LNCAP (cell line): ENCODE results near the gene PRICKLE2.

Experiments used
- TF ChIP-seq, protein P1 (sequence below): fragments of 450-650 bp; IDR thresholded peaks from 2 replicates; pipeline ENCODE4 v1.5.1; 2017; ENCODE audit warnings: mild to moderate bottlenecking

Gene PRICKLE2

DNA sequence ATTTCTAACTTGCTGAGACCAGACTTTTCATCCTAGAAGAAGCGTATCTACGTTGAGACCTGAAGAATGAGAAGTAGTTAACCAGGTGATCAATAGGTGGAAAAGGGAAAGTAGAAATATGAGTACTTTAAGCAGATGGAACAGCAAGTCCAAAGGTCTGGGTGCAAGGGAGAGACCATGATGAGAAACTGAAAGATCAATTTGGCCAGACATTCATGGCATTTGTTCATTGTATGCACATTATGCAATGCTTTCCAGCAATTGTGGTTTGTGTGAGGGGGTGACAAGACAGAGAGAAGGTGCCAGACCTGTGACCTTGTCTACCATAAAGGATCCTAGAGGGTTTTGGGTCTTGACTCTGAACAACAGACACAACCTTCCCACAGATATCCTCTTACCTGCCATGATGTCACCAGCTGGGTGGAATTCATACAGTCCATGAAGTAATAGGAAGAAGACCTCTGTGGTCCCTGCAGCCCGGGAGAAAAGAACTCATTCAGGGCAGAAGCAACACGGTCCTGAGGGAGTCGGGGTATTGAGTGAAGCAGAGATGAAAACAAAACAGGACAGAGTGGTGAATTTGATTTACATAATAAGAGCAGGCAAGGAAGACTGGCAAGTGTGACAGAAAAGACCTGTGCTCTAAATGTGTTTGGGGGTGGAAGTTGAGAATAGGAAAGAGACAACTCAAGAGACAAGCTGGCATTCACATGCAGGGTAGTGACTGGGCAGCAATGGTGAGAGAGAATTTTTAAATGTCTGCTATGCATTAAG is 138.6 kb downstream of the PRICKLE2 start:
- TF ChIP-seq, protein P1, sequence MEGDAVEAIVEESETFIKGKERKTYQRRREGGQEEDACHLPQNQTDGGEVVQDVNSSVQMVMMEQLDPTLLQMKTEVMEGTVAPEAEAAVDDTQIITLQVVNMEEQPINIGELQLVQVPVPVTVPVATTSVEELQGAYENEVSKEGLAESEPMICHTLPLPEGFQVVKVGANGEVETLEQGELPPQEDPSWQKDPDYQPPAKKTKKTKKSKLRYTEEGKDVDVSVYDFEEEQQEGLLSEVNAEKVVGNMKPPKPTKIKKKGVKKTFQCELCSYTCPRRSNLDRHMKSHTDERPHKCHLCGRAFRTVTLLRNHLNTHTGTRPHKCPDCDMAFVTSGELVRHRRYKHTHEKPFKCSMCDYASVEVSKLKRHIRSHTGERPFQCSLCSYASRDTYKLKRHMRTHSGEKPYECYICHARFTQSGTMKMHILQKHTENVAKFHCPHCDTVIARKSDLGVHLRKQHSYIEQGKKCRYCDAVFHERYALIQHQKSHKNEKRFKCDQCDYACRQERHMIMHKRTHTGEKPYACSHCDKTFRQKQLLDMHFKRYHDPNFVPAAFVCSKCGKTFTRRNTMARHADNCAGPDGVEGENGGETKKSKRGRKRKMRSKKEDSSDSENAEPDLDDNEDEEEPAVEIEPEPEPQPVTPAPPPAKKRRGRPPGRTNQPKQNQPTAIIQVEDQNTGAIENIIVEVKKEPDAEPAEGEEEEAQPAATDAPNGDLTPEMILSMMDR: no peak

DNA sequence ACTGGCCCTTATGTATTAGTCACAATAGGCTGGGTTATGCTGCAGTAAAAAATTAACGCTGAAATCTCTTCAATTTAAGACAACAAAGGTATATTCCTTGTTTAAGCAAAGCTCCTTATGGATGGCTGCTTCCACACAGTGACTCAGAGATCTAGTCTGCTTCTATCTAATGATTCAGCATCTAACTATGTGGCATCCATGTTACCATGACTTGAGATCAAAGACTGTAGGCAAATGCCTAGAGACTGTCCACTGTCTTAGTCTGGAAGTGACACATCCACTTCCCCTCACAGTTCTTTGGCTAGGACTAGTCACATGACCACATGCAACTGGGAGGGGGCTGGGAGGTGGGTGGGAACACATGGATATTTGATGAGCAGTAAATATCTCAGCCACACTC is 140.6 kb downstream of the PRICKLE2 start:
- TF ChIP-seq, protein P1: no peak

DNA sequence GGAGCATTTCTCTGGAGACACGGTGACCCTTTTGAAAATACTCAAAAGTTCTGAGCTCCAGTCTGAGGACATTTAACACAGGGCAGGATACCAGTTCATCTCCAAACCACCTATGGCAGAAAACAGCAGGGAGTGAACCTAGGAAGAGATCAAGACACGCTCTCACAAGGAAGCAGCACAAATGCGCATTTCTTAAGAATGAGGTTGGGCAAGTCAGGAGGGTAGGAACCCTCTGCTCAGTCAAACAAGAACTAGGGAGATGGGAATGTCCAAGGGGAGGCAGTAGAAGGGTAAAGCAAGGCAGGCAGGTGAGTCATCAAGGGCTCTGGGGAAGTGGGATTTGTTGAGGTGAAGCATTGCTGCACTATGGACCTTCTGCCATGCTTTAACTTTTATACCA is 141.7 kb downstream of the PRICKLE2 start:
- TF ChIP-seq, protein P1: no peak

DNA sequence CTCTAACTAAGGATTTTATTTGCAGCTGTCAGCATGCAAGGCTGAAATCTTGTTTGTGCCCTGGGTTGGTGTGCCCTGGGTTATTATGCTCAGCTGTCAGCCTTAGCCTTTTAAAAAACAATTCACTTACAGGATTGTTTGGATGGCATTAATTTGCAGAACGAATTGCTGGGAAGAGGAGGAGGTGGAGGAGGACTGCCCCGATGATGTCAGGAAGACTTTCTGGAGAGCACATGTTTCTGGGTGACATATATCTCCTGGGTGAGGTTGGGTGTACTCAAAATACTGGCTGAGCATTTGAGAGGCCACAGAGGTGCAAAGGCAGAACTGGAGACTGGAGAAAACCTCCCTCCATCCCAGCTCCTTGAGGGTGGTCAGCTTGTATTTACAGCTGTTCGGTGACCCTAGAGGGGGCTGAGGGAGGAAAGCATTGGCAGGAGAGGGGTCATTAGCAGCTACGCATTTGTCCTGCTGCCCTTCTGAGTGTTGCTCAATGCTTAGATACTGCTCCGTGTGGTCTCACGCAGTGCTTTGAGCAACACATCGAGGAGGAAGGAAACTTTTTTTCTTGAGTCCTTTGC is 142.2 kb downstream of the PRICKLE2 start:
- TF ChIP-seq, protein P1: no peak

DNA sequence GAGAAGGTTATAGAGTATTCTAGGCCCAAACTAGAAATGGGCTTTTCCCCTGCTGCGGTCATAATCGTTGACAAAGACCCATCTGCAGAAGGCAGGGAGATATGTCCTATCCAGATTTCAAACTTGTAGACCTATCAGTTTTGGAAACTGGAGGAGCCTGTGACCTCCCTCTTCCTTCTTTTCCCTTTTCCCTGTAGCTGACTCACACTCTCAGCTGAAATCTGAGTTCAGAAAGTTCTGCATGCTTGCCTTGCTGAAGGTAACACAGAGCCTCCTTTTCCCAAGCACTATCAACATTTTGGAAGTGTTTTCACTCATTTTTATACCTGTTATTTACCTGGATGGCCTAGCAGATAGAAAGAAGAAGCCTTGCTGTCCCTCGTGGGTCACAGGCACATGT is 142.9 kb downstream of the PRICKLE2 start:
- TF ChIP-seq, protein P1: no peak

DNA sequence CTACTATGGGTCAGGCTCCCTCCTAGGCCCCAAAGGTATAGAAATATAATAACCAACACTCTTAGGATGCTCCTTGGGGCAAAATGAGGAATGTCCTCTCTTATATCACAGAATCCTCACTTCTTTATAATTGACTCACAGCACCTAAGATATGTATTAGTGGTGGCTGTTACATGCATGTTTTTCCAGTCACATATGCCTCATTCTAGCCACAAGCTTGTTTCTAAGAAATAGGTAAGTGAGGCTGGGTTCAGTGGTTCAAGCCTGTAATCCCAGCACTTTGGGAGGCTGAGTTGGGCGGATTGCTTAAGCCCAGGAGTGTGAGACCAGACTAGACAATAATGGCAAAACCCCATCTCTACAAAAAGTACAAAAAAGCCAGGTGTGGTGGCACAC is 144.0 kb downstream of the PRICKLE2 start:
- TF ChIP-seq, protein P1: no peak

DNA sequence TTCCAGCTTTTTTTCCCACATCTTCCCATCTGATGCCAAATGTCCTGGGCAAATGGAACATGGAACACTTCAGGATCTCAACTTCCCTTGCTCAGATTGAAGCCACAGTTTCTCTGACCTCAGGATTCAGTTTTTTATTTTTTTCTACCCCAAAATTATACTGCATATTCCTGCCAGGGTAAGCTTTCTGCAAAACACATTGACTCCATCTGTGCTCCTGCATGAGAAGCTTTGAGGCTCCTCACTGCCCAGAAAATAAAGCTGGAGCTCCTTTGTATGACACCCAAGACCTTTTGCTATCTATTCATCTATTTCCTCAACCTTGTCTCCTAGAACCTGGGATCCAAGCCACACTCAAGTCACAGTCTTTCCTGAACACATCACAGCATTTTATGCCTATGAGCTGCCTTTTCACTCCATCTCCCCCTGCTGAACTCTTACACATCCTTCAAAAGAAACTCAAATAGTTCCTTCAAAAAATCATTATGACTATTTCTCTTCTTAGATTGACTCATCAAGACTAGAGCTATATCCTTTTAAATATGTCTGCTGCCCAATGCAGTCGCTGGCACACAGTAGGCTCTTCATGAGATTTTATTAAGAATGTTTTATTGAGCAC is 144.5 kb downstream of the PRICKLE2 start:
- TF ChIP-seq, protein P1: no peak
